ENCODE measurements around the gene COQ8A. TPM values are rescaled to one million over a fixed set of nuclear protein-coding genes. Genes with fewer than 3 reads are reported as not detected.
"Not testable (repeated sequence)": the region's sequence is repeated elsewhere in the genome, so short reads cannot be mapped to it uniquely, and the experiment has no call there.

COQ8A gene
- total RNA-seq, 4 donors from 2014 or later: 22.8 to 41.7 (median 27.7) TPM

DNA sequence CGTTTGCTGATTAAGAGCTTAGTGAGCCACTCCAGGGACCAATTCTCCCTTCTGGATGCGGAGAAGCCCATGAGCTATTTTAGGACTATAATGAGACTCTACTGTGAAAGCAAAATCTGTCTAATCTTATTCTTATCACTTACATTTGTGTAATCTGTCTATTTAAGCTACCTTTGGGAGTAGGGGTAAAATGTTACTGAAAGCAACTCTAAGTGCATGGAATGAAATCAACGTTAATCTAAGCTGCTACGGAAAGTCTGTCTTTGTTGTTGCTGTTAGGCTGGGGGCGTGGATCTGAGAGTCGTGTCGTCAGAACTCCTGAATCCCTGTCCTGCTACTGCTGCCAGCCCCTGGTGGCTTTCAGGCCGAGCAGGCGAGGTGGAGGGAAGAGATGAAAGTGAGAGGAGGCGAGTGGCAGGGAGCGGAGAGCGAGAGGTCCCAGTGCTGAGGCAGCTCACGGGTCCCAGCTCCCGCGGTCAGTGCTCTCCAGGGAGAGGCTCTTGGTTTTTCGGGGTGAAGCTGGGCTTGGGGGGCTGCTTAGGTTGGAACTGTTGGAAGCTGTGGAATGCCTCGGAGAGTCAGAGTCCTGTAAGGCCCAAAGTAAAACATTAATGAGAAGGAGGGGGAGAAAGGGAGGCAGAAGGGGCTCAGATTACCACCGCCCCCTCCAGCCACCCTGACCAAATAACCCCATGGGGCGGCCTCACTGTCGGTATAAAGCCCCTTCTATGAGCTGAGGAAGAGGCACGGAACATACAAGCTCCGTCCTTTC, 53.9 kb downstream of the COQ8A start:
- Histone ChIP-seq H3K4me3 (no peak overlapping the region), H3K9me3 (no peaks in the 10 kb centered on the region), H3K4me1 (no peaks in the 10 kb centered on the region), H3K36me3 (no peaks in the 10 kb centered on the region), H3K27ac (no peak overlapping the region), H3K27me3 (no peaks in the 10 kb centered on the region)
- DNase-seq: no peak
- intact Hi-C loops (cut with DNase I; ENCODE audit: low total_unique reads): no loop called here
- TF ChIP-seq, protein P1, sequence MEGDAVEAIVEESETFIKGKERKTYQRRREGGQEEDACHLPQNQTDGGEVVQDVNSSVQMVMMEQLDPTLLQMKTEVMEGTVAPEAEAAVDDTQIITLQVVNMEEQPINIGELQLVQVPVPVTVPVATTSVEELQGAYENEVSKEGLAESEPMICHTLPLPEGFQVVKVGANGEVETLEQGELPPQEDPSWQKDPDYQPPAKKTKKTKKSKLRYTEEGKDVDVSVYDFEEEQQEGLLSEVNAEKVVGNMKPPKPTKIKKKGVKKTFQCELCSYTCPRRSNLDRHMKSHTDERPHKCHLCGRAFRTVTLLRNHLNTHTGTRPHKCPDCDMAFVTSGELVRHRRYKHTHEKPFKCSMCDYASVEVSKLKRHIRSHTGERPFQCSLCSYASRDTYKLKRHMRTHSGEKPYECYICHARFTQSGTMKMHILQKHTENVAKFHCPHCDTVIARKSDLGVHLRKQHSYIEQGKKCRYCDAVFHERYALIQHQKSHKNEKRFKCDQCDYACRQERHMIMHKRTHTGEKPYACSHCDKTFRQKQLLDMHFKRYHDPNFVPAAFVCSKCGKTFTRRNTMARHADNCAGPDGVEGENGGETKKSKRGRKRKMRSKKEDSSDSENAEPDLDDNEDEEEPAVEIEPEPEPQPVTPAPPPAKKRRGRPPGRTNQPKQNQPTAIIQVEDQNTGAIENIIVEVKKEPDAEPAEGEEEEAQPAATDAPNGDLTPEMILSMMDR (IDR thresholded peaks at IDR 0.05): no peak
- TF ChIP-seq POLR2A (IDR thresholded peaks at IDR 0.05): no peak

DNA sequence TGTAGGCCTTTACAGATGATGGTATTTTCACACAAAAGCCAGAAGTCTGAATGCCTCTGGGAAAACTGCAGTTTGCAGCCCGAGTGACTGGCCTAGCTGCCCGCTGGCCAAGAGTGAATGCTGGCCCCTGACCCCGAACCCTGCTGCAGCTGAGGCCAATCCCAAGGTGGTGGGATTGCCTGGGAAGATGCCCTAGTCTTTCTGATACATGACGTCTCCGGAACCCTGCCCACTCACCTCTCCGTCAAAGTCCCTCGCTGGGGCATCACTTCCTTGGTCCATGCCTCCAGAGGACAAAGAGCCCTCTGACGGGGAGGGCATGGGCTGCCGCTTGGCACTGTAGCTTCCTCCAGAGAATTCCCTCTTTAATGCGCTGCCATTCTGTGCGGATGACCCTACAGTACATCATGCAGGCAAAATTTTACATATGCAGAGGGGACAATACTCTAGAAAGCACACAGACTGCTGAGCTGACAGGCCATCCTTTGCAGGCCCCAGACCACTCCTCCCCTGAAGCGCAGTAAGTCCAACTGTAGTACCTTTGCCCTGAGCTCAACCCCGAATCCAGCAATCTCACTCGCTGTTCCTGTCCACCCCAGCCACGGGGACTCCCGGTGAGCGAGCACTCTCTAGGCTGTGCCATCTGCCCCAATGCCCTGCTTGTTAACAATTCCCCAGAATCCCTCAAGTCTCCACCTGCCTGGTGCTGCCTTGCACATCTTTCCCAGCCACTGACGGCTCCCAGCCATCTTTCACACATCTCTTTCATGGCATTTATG, 54.7 kb downstream of the COQ8A start:
- TF ChIP-seq POLR2A (IDR thresholded peaks at IDR 0.05): no peak
- TF ChIP-seq, protein P1 (IDR thresholded peaks at IDR 0.05): no peak
- no peaks in the 10 kb centered on the region for H3K4me1 ChIP-seq
- H3K36me3 ChIP-seq: no peaks in the 10 kb centered on the region
- H3K27me3 ChIP-seq: no peaks in the 10 kb centered on the region
- DNase-seq: no peak
- no peaks in the 10 kb centered on the region for H3K9me3 ChIP-seq
- no peak overlapping the region for H3K4me3 ChIP-seq
- no peak overlapping the region for H3K27ac ChIP-seq
- intact Hi-C loops (cut with DNase I; ENCODE audit: low total_unique reads): no loop called here

DNA sequence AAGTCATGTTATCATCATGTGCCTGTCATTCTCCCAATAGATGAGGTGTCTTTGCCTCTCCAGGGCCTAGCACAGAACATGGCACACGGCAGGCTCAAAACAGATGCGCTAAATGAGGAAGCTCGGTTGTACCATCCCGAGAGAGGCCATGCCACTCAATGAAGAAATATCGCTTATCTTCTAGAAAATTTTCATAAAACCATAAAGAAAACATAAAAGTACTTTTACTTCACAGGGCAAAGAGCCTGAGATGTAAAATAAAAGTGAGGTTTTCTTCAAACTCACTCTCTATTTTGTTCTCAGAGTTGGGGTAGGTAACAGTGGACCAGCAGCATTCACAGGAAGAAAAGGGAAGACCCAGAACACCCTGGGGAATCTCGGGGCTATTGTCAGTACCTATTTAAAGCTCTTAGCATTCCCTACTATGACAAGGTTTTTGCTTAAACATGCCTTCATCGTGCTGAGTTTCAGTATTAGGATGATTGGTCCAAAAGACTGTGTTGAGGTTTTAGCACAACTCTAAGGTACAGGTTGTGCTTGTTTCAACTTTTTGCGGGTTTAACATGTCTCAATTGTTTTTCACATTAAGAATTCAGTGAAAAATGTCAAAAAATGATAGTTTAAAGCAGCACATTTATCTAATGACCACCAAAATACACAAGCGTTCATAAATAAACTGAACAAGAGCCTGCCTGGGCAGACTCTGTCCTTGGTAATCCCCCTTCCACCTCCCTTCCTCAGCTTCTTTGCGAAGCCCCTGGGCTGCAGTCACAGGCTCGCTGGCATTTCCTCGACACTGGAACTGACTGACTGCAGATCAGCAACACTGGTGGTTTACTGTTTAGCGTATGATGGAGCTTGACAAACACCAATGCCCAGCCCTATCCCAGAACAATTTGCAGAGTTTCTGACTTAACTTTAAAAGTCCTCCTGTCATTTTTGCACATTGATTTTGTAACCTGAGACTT, 55.6 kb downstream of the COQ8A start:
- H3K4me3 ChIP-seq: no peak overlapping the region
- H3K27me3 ChIP-seq: no peaks in the 10 kb centered on the region
- H3K4me1 ChIP-seq: no peaks in the 10 kb centered on the region
- no peak for DNase-seq
- H3K9me3 ChIP-seq: no peaks in the 10 kb centered on the region
- intact Hi-C loops (cut with DNase I; ENCODE audit: low total_unique reads): no loop called here
- TF ChIP-seq POLR2A (IDR thresholded peaks at IDR 0.05): no peak
- TF ChIP-seq, protein P1 (IDR thresholded peaks at IDR 0.05): no peak
- H3K27ac ChIP-seq: no peak overlapping the region
- no peaks in the 10 kb centered on the region for H3K36me3 ChIP-seq

- DNase-seq; H3K27me3 ChIP-seq; H3K9me3 ChIP-seq; intact Hi-C loops (cut with DNase I; ENCODE audit: low total_unique reads); H3K4me3 ChIP-seq; H3K36me3 ChIP-seq; H3K4me1 ChIP-seq; H3K27ac ChIP-seq: not testable (repeated sequence)
Measured at GRCh38 chr1:226999579-226999978, 59.5 kb downstream of the COQ8A start.

GRCh38 chr1:227002531-227003049, 62.5 kb downstream of the COQ8A start:
- H3K27me3 ChIP-seq: no peaks in the 10 kb centered on the region
- TF ChIP-seq POLR2A (IDR thresholded peaks at IDR 0.05): no peak
- TF ChIP-seq, protein P1 (IDR thresholded peaks at IDR 0.05): no peak
- H3K27ac ChIP-seq: no peak overlapping the region
- H3K4me3 ChIP-seq: no peak overlapping the region
- no peaks in the 10 kb centered on the region for H3K9me3 ChIP-seq
- H3K4me1 ChIP-seq: no peaks in the 10 kb centered on the region
- intact Hi-C loops (cut with DNase I; ENCODE audit: low total_unique reads): no loop called here
- DNase-seq: no peak
- no peaks in the 10 kb centered on the region for H3K36me3 ChIP-seq
